ENCODE measurements around the gene TSGA10IP. TPM values are rescaled to one million over a fixed set of nuclear protein-coding genes. Genes with fewer than 3 reads are reported as not detected.

The TSGA10IP gene
- total and polyA plus RNA-seq, 4 donors = 0.07 to 0.34 (median 0.27) TPM

GRCh38 chr11:65958774-65959420 lies 13.6 kb downstream of the TSGA10IP start:
- ATAC-seq (ENCODE audit: insufficient read depth, low FRiP score) = no peak
- TF ChIP-seq CTCF (IDR thresholded peaks at IDR 0.05; ENCODE audit: control extremely low read depth, extremely low read depth) = no peak
- DNase-seq = no peak
- Histone ChIP-seq H3K4me3 (no peak overlapping the region), H3K27ac (ENCODE audit: low read depth in 1 of 2, low read length in 1 of 2) (no peak overlapping the region), H3K9ac (ENCODE audit: insufficient read depth in 1 of 2, low read length in 2 of 2) (no peak overlapping the region), H3K9me3 (ENCODE audit: control insufficient read depth in 4 of 4, insufficient read depth in 3 of 4, low read length in 3 of 4) (peaks cover 0 to 2% (median 0%) of the 10 kb centered on the region in 4 donors), H3K27me3 (ENCODE audit: control insufficient read depth in 3 of 3, insufficient read depth in 3 of 3, low read length in 2 of 3) (no peaks in the 10 kb centered on the region), H3K4me1 (ENCODE audit: control insufficient read depth in 5 of 5, insufficient read depth in 5 of 5, low read length in 5 of 5) (peaks cover 4 to 13% (median 10%) of the 10 kb centered on the region in 5 donors), H3K36me3 (ENCODE audit: control insufficient read depth in 4 of 4, insufficient read depth in 4 of 4, low read length in 4 of 4) (peaks cover 0 to 3% (median 2%) of the 10 kb centered on the region in 4 donors)
- WGBS, 2 donors = 78 to 84% methylated on average over 17 of the region's 17 CpGs

GRCh38 chr11:65960824-65961266 lies 15.6 kb downstream of the TSGA10IP start:
- DNase-seq (no peak), ATAC-seq (ENCODE audit: insufficient read depth, low FRiP score) (no peak)
- no peak for TF ChIP-seq CTCF (IDR thresholded peaks at IDR 0.05; ENCODE audit: control extremely low read depth, extremely low read depth)
- Histone ChIP-seq H3K27me3 (ENCODE audit: control insufficient read depth in 3 of 3, insufficient read depth in 3 of 3, low read length in 2 of 3) (no peaks in the 10 kb centered on the region), H3K9ac (ENCODE audit: insufficient read depth in 1 of 2, low read length in 2 of 2) (peak overlapping the region; percentile 81 to 89), H3K4me3 (peak overlapping the region; percentile 45), H3K4me1 (ENCODE audit: control insufficient read depth in 5 of 5, insufficient read depth in 5 of 5, low read length in 5 of 5) (peaks cover 4 to 13% (median 10%) of the 10 kb centered on the region in 5 donors), H3K36me3 (ENCODE audit: control insufficient read depth in 4 of 4, insufficient read depth in 4 of 4, low read length in 4 of 4) (peaks cover 4 to 20% (median 14%) of the 10 kb centered on the region in 4 donors), H3K27ac (ENCODE audit: low read depth in 1 of 2, low read length in 1 of 2) (peak overlapping the region; percentile 80 to 86), H3K9me3 (ENCODE audit: control insufficient read depth in 4 of 4, insufficient read depth in 3 of 4, low read length in 3 of 4) (peaks cover 0 to 2% (median 0%) of the 10 kb centered on the region in 4 donors)
- 51 to 53% methylated on average over 16 of the region's 16 CpGs for WGBS, 2 donors

GRCh38 chr11:65961267-65962140 lies 16.2 kb downstream of the TSGA10IP start, which contains the start of gene SART1:
Gene SART1, plus strand, starts transcription at chr11:65961734. Its CDS starts 47 bp downstream, at chr11:65961781.
- H3K27me3 ChIP-seq (ENCODE audit: control insufficient read depth in 3 of 3, insufficient read depth in 3 of 3, low read length in 2 of 3) = no peaks in the 10 kb centered on the region
- peaks cover 0 to 2% (median 0%) of the 10 kb centered on the region in 4 donors for H3K9me3 ChIP-seq (ENCODE audit: control insufficient read depth in 4 of 4, insufficient read depth in 3 of 4, low read length in 3 of 4)
- TF ChIP-seq CTCF (IDR thresholded peaks at IDR 0.05; ENCODE audit: control extremely low read depth, extremely low read depth) = peak; percentile 1
- H3K4me1 ChIP-seq (ENCODE audit: control insufficient read depth in 5 of 5, insufficient read depth in 5 of 5, low read length in 5 of 5) = peaks cover 4 to 13% (median 10%) of the 10 kb centered on the region in 5 donors
- ATAC-seq (ENCODE audit: insufficient read depth, low FRiP score) = peak; percentile 97
- peak within 1 kb of the TSS; percentile 81 to 89 for H3K9ac ChIP-seq (ENCODE audit: insufficient read depth in 1 of 2, low read length in 2 of 2)
- peak within 1 kb of the TSS; percentile 84 to 86 for H3K27ac ChIP-seq (ENCODE audit: low read depth in 1 of 2, low read length in 1 of 2)
- peak; percentile 99 for DNase-seq
- 0 to 1% methylated on average over 96 to 97 of the region's 97 CpGs for WGBS, 2 donors
- H3K36me3 ChIP-seq (ENCODE audit: control insufficient read depth in 4 of 4, insufficient read depth in 4 of 4, low read length in 4 of 4) = peaks cover 8 to 27% (median 19%) of the 10 kb centered on the region in 4 donors
- H3K4me3 ChIP-seq = peak within 1 kb of the TSS; percentile 99

All from lung (tissue), 12 donors.